Measurements from ENCODE around the gene GMDS. TPM values are rescaled to one million over a fixed set of nuclear protein-coding genes. Genes with fewer than 3 reads are reported as not detected.

GMDS gene
- total and polyA plus RNA-seq, 2 of the 13 experiments (the other 11 are each of a cell fraction or from before 2014, with no cell fraction given), result 64.4 to 112 TPM

DNA sequence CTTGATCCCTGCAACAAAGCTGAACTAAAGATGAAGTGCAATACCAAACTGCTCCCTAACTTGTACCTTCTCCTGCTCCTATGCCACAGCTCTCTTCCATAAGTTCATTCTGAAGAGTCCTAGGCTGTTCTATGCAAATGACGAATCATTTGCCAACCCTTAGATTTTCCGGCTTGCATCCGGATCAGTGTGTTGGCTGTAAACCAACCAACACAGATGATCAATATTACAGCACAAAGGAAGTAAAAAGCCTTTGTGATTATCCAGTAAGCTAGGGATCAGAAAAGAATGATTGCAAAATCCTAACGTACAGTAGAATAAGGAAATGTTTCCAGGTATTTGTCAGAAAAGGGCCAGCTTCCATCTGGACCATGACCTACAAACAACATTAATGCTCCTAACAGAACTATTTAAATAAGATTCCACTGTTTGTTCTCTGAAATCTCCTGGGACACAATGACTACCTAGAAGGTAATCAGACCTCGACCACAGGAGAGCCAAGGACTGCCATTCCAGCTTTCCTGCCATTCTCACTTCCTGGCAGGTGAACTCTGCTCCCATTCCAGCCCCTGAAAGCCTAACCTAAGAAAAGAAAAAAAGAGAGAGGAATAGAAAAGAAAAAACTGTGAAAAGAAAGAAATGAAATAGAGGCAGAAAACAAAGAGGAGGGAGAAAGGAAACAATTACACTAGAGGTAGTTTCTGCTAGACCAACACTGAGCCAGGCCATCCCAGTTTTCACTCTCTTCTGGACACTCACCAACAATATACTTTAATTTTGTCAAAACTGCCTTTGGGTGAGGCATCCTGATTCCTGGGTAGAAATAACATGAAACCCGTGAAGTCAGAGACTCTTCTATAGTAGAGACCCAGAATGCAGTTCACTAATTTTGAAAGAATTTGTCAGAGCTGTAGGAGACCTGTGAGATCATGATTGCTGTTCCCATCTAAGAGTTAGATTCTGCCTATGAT, 19.7 kb downstream of the GMDS start (continued):
- TF ChIP-seq, protein P1, sequence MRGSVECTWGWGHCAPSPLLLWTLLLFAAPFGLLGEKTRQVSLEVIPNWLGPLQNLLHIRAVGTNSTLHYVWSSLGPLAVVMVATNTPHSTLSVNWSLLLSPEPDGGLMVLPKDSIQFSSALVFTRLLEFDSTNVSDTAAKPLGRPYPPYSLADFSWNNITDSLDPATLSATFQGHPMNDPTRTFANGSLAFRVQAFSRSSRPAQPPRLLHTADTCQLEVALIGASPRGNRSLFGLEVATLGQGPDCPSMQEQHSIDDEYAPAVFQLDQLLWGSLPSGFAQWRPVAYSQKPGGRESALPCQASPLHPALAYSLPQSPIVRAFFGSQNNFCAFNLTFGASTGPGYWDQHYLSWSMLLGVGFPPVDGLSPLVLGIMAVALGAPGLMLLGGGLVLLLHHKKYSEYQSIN (CRISPR knock-in tag; IDR thresholded peaks at IDR 0.05; ENCODE audit: borderline replicate concordance), result no peak
- TF ChIP-seq, protein P2, sequence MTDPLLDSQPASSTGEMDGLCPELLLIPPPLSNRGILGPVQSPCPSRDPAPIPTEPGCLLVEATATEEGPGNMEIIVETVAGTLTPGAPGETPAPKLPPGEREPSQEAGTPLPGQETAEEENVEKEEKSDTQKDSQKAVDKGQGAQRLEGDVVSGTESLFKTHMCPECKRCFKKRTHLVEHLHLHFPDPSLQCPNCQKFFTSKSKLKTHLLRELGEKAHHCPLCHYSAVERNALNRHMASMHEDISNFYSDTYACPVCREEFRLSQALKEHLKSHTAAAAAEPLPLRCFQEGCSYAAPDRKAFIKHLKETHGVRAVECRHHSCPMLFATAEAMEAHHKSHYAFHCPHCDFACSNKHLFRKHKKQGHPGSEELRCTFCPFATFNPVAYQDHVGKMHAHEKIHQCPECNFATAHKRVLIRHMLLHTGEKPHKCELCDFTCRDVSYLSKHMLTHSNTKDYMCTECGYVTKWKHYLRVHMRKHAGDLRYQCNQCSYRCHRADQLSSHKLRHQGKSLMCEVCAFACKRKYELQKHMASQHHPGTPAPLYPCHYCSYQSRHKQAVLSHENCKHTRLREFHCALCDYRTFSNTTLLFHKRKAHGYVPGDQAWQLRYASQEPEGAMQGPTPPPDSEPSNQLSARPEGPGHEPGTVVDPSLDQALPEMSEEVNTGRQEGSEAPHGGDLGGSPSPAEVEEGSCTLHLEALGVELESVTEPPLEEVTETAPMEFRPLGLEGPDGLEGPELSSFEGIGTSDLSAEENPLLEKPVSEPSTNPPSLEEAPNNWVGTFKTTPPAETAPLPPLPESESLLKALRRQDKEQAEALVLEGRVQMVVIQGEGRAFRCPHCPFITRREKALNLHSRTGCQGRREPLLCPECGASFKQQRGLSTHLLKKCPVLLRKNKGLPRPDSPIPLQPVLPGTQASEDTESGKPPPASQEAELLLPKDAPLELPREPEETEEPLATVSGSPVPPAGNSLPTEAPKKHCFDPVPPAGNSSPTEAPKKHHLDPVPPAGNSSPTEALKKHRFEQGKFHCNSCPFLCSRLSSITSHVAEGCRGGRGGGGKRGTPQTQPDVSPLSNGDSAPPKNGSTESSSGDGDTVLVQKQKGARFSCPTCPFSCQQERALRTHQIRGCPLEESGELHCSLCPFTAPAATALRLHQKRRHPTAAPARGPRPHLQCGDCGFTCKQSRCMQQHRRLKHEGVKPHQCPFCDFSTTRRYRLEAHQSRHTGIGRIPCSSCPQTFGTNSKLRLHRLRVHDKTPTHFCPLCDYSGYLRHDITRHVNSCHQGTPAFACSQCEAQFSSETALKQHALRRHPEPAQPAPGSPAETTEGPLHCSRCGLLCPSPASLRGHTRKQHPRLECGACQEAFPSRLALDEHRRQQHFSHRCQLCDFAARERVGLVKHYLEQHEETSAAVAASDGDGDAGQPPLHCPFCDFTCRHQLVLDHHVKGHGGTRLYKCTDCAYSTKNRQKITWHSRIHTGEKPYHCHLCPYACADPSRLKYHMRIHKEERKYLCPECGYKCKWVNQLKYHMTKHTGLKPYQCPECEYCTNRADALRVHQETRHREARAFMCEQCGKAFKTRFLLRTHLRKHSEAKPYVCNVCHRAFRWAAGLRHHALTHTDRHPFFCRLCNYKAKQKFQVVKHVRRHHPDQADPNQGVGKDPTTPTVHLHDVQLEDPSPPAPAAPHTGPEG (CRISPR knock-in tag; IDR thresholded peaks at IDR 0.05), result 0 out of 2 replicates have a peak, but pooled peaks have one; percentile 38
- TF ChIP-seq ZNF121 (CRISPR knock-in tag; IDR thresholded peaks at IDR 0.05), result 0 out of 2 replicates have a peak, but pooled peaks have one; percentile 27
- no peak for TF ChIP-seq ZNF253 (CRISPR knock-in tag; IDR thresholded peaks at IDR 0.05; ENCODE audit: borderline replicate concordance)
- TF ChIP-seq TAF15 (IDR thresholded peaks at IDR 0.05; ENCODE audit: low read depth, low read length, poor library complexity, severe bottlenecking), result no peak
- TF ChIP-seq, protein P3, sequence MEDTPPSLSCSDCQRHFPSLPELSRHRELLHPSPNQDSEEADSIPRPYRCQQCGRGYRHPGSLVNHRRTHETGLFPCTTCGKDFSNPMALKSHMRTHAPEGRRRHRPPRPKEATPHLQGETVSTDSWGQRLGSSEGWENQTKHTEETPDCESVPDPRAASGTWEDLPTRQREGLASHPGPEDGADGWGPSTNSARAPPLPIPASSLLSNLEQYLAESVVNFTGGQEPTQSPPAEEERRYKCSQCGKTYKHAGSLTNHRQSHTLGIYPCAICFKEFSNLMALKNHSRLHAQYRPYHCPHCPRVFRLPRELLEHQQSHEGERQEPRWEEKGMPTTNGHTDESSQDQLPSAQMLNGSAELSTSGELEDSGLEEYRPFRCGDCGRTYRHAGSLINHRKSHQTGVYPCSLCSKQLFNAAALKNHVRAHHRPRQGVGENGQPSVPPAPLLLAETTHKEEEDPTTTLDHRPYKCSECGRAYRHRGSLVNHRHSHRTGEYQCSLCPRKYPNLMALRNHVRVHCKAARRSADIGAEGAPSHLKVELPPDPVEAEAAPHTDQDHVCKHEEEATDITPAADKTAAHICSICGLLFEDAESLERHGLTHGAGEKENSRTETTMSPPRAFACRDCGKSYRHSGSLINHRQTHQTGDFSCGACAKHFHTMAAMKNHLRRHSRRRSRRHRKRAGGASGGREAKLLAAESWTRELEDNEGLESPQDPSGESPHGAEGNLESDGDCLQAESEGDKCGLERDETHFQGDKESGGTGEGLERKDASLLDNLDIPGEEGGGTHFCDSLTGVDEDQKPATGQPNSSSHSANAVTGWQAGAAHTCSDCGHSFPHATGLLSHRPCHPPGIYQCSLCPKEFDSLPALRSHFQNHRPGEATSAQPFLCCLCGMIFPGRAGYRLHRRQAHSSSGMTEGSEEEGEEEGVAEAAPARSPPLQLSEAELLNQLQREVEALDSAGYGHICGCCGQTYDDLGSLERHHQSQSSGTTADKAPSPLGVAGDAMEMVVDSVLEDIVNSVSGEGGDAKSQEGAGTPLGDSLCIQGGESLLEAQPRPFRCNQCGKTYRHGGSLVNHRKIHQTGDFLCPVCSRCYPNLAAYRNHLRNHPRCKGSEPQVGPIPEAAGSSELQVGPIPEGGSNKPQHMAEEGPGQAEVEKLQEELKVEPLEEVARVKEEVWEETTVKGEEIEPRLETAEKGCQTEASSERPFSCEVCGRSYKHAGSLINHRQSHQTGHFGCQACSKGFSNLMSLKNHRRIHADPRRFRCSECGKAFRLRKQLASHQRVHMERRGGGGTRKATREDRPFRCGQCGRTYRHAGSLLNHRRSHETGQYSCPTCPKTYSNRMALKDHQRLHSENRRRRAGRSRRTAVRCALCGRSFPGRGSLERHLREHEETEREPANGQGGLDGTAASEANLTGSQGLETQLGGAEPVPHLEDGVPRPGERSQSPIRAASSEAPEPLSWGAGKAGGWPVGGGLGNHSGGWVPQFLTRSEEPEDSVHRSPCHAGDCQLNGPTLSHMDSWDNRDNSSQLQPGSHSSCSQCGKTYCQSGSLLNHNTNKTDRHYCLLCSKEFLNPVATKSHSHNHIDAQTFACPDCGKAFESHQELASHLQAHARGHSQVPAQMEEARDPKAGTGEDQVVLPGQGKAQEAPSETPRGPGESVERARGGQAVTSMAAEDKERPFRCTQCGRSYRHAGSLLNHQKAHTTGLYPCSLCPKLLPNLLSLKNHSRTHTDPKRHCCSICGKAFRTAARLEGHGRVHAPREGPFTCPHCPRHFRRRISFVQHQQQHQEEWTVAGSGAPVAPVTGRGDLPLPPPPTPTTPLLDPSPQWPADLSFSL (CRISPR knock-in tag; IDR thresholded peaks at IDR 0.05), result no peak; the same call in 1 of the 2 replicates
- peak; percentile 97 for TF ChIP-seq ZNF264 (CRISPR knock-in tag; IDR thresholded peaks at IDR 0.05)
- peak; percentile 75; the same call in 1 of the 2 replicates for TF ChIP-seq MBD4 (IDR thresholded peaks at IDR 0.05; ENCODE audit: borderline replicate concordance, low read length)
- TF ChIP-seq JDP2 (CRISPR knock-in tag; IDR thresholded peaks at IDR 0.05; ENCODE audit: borderline replicate concordance), result no peak
- TF ChIP-seq KAT2B (IDR thresholded peaks at IDR 0.05; ENCODE audit: borderline replicate concordance, low read depth, low read length), result no peak
- TF ChIP-seq ZNF839 (CRISPR knock-in tag; IDR thresholded peaks at IDR 0.05; ENCODE audit: borderline replicate concordance), result no peak
- no peak for TF ChIP-seq MATR3 (CRISPR knock-in tag; IDR thresholded peaks at IDR 0.05)
- no peak for TF ChIP-seq ZNF547 (CRISPR knock-in tag; IDR thresholded peaks at IDR 0.05)
- TF ChIP-seq TEAD2 (CRISPR knock-in tag; IDR thresholded peaks at IDR 0.05), result no peak
